ENCODE data around the gene ALOX5. TPM values are rescaled to one million over a fixed set of nuclear protein-coding genes. Genes with fewer than 3 reads are reported as not detected.
A peak's percentile ranks its signal among the peaks of the same experiment; 100 is the strongest.

ALOX5 gene
- total and polyA plus RNA-seq, 4 donors: 2.9 to 16.9 (median 8.4) TPM

GRCh38 chr10:45437587-45438465, 63.8 kb downstream of the ALOX5 start:
- 84% methylated on average over 8 of the region's 8 CpGs for WGBS
- no peaks in the 10 kb centered on the region for H3K36me3 ChIP-seq (ENCODE audit: control insufficient read depth in 4 of 4, insufficient read depth in 3 of 4, low read depth in 1 of 4, low read length in 3 of 4)
- no peaks in the 10 kb centered on the region for H3K27me3 ChIP-seq (ENCODE audit: control insufficient read depth in 4 of 4, insufficient read depth in 4 of 4, low read length in 3 of 4)
- H3K4me1 ChIP-seq (ENCODE audit: control insufficient read depth in 4 of 4, insufficient read depth in 4 of 4, low read length in 3 of 4): no peaks in the 10 kb centered on the region
- H3K9me3 ChIP-seq (ENCODE audit: control insufficient read depth in 4 of 4, low read length in 3 of 4): no peaks in the 10 kb centered on the region
- no peak overlapping the region for H3K27ac ChIP-seq (ENCODE audit: low read depth in 1 of 2, low read length in 2 of 2)
- DNase-seq (ENCODE audit: low spot score): peak; percentile 20
- H3K9ac ChIP-seq (ENCODE audit: low read depth in 1 of 2, low read length in 2 of 2): no peak overlapping the region
- no peak overlapping the region for H3K4me3 ChIP-seq (ENCODE audit: low read depth in 1 of 3, low read length in 3 of 3)
- no peak for TF ChIP-seq GABPA (IDR thresholded peaks at IDR 0.05 in 1 of 2, conservative IDR thresholded peaks at IDR 0.05 in 1 of 2)
- TF ChIP-seq HNF4A (conservative IDR thresholded peaks at IDR 0.05): no peak
- TF ChIP-seq YY1 (IDR thresholded peaks at IDR 0.05): no peak
- no peak for TF ChIP-seq CTCF (IDR thresholded peaks at IDR 0.05; ENCODE audit: low read depth, low read length, missing input control)
- TF ChIP-seq HNF4G (IDR thresholded peaks at IDR 0.05): no peak
- TF ChIP-seq NR2F2 (IDR thresholded peaks at IDR 0.05): no peak
- TF ChIP-seq JUND (IDR thresholded peaks at IDR 0.05): no peak
- TF ChIP-seq TAF1 (conservative IDR thresholded peaks at IDR 0.05): no peak
- TF ChIP-seq FOXA2 (IDR thresholded peaks at IDR 0.05): no peak
- TF ChIP-seq EGR1 (IDR thresholded peaks at IDR 0.05; ENCODE audit: low read depth in 2 of 2): no peak
- TF ChIP-seq REST (IDR thresholded peaks at IDR 0.05): no peak
- no peak for TF ChIP-seq SP1 (IDR thresholded peaks at IDR 0.05)

- Histone ChIP-seq H3K27ac (ENCODE audit: low read depth in 1 of 2, low read length in 2 of 2) (no peak overlapping the region), H3K4me3 (ENCODE audit: low read depth in 1 of 3, low read length in 3 of 3) (no peak overlapping the region), H3K27me3 (ENCODE audit: control insufficient read depth in 4 of 4, insufficient read depth in 4 of 4, low read length in 3 of 4) (no peaks in the 10 kb centered on the region), H3K4me1 (ENCODE audit: control insufficient read depth in 4 of 4, insufficient read depth in 4 of 4, low read length in 3 of 4) (no peaks in the 10 kb centered on the region), H3K36me3 (ENCODE audit: control insufficient read depth in 4 of 4, insufficient read depth in 3 of 4, low read depth in 1 of 4, low read length in 3 of 4) (no peaks in the 10 kb centered on the region), H3K9ac (ENCODE audit: low read depth in 1 of 2, low read length in 2 of 2) (no peak overlapping the region), H3K9me3 (ENCODE audit: control insufficient read depth in 4 of 4, low read length in 3 of 4) (no peaks in the 10 kb centered on the region)
- peak; percentile 20 for DNase-seq (ENCODE audit: low spot score)
- TF ChIP-seq HNF4G (IDR thresholded peaks at IDR 0.05): no peak
- 69% methylated on average over 5 of the region's 5 CpGs for WGBS
Measured at GRCh38 chr10:45438466-45439090, 64.6 kb downstream of the ALOX5 start.
